Keratinocyte (primary cell): ENCODE measurements around the gene PAX8. TPM values are rescaled to one million over a fixed set of nuclear protein-coding genes. Genes with fewer than 3 reads are reported as not detected.

Experiments used
- DNase-seq: peaks from one replicate; pipeline ENCODE4 v3.0.0-alpha.2; 2011; ENCODE audit warnings: low read depth, missing footprints, low spot score
- FAIRE-seq: peaks from 2 replicates; lab custom pipeline; 2011; peaks lifted over from hg19 to GRCh38; lab: Jason Lieb, UNC
- H2AFZ ChIP-seq: 2 replicates; pipeline ENCODE4 v1.6.0; 2012; ENCODE audit warnings: low read length, control low read depth, inconsistent platforms; ENCODE audit not compliant: control insufficient read depth
- H3K27ac ChIP-seq: 2 replicates; pipeline ENCODE4 v1.5.1; 2011; ENCODE audit warnings: low read length; ENCODE audit not compliant: control insufficient read depth, insufficient read depth
- H3K27me3 ChIP-seq: 3 replicates; pipeline ENCODE4 v1.6.0; 2011; ENCODE audit warnings: low read length; ENCODE audit not compliant: control insufficient read depth, insufficient read depth; ENCODE audit errors: extremely low read depth
- H3K36me3 ChIP-seq, 2 experiments: 2 replicates in 1 of 2; 3 replicates in 1 of 2; pipeline ENCODE4 v1.5.1; 2011; ENCODE audit warnings: low read length in 2 of 2, mild to moderate bottlenecking in 1 of 2; ENCODE audit not compliant: control insufficient read depth in 2 of 2, insufficient read depth in 2 of 2; ENCODE audit errors: extremely low read depth in 1 of 2
- H3K4me1 ChIP-seq: 3 replicates; pipeline ENCODE4 v1.5.1; 2011; ENCODE audit warnings: low read length; ENCODE audit not compliant: control insufficient read depth, insufficient read depth; ENCODE audit errors: extremely low read depth
- H3K4me2 ChIP-seq: 3 replicates; pipeline ENCODE4 v1.6.0; 2011; ENCODE audit warnings: low read depth, low read length; ENCODE audit not compliant: control insufficient read depth, insufficient read depth; ENCODE audit errors: extremely low read depth
- H3K4me3 ChIP-seq, 3 experiments: fragments of 200-600 bp in 1 of 3; sonication (generic) in 1 of 3; 2 replicates in 2 of 3; 3 replicates in 1 of 3; pipeline ENCODE4 v1.5.1; 2011 to 2016; ENCODE audit warnings: low read length in 3 of 3, mild to moderate bottlenecking in 3 of 3, control low read depth in 2 of 3, inconsistent platforms in 1 of 3, low read depth in 1 of 3, mixed read lengths in 1 of 3, mixed run types in 1 of 3, moderate library complexity in 1 of 3; ENCODE audit not compliant: control insufficient read depth in 2 of 3, insufficient read depth in 2 of 3; ENCODE audit errors: extremely low read depth in 1 of 3
- H3K79me2 ChIP-seq: 2 replicates; pipeline ENCODE4 v1.6.0; 2012; ENCODE audit warnings: low read length; ENCODE audit not compliant: control insufficient read depth, insufficient read depth
- H3K9ac ChIP-seq: 3 replicates; pipeline ENCODE4 v1.6.0; 2011; ENCODE audit warnings: low read length; ENCODE audit not compliant: control insufficient read depth, insufficient read depth; ENCODE audit errors: extremely low read depth
- H3K9me1 ChIP-seq: 3 replicates; pipeline ENCODE4 v1.6.0; 2011; ENCODE audit warnings: low read length; ENCODE audit not compliant: control insufficient read depth, insufficient read depth; ENCODE audit errors: extremely low read depth
- H3K9me3 ChIP-seq: 2 replicates; pipeline ENCODE4 v1.5.1; 2012; ENCODE audit warnings: low read depth, low read length; ENCODE audit not compliant: control insufficient read depth
- H4K20me1 ChIP-seq: 3 replicates; pipeline ENCODE4 v1.6.0; 2011; ENCODE audit warnings: low read length; ENCODE audit not compliant: control insufficient read depth, insufficient read depth; ENCODE audit errors: extremely low read depth
- CTCF ChIP-seq, 3 experiments: IDR thresholded peaks in 1 of 3; conservative IDR thresholded peaks in 1 of 3; optimal IDR thresholded peaks in 1 of 3; 2 replicates in 2 of 3; 3 replicates in 1 of 3; pipeline versions ENCODE3 to v1.5.1; 2011; ENCODE audit warnings: low read length in 3 of 3, mild to moderate bottlenecking in 3 of 3, moderate library complexity in 2 of 3, control low read depth in 1 of 3, inconsistent platforms in 1 of 3; ENCODE audit not compliant: insufficient read depth in 2 of 3; ENCODE audit errors: extremely low read depth in 1 of 3
- EZH2 ChIP-seq: IDR thresholded peaks from one replicate; pipeline ENCODE4 v1.6.1; 2012; ENCODE audit warnings: inconsistent platforms, mild to moderate bottlenecking, low read length, moderate library complexity
- dilution Hi-C: fragments of 300-500 bp; cut with MboI; formaldehyde crosslinking; loops from one replicate; pipeline ENCODE4 v1.7.0; 2020; ENCODE audit warnings: low sequenced_read_pairs; ENCODE audit not compliant: extremely low pct_ligation_motif_present
- polyA plus RNA-seq, 5 experiments: library from polyadenylated mRNA; depleted of rRNA in 3 of 5; stranded (reverse) in 3 of 5; stranded (forward) in 1 of 5; unstranded in 1 of 5; fragments of >200 nt; gene quantifications; 1 replicate in 1 of 5; 2 replicates in 3 of 5; 3 replicates in 1 of 5; pipeline versions ENCODE4 v1.2.1 to v1.2.3, GENCODE V29; 2011 to 2012; ENCODE audit warnings: missing spikeins in 2 of 5, low read depth in 1 of 5, low replicate concordance in 1 of 5

PAX8 gene
- polyA plus RNA-seq, 1 donor (not counting 4 experiments of a cell fraction or from before 2014, with no cell fraction given) = 3.4 TPM

DNA sequence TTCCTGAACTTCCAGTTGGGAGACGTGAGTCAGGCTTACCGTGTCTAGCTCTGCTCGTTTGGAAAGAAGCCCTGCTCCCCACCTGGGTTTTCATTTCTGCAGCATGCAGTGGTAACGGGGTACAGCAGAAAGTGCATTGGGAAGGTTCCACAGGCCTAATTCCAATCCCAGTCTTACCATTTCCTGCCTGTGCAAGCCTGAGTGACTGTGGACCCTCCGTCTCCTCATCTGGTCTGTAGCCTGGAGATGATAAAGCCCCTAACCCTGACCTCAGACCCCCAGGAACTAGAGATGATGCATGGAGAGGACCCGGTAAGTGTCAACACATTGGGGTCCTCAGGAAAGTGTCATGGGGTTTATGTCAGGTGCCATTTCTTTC lies 110.8 kb downstream of the PAX8 start:
- H3K36me3 ChIP-seq = peaks cover 11 to 21% of the 10 kb centered on the region in 2 experiments
- H3K27me3 ChIP-seq = no peaks in the 10 kb centered on the region
- H3K79me2 ChIP-seq = peaks cover 31% of the 10 kb centered on the region
- peaks cover 13% of the 10 kb centered on the region for H3K4me1 ChIP-seq
- no peak overlapping the region for H2AFZ ChIP-seq
- H3K9me3 ChIP-seq = no peaks in the 10 kb centered on the region
- peaks cover 6% of the 10 kb centered on the region for H3K9me1 ChIP-seq
- FAIRE-seq (no peak), DNase-seq (no peak)
- no peak overlapping the region for H3K4me2 ChIP-seq
- no peak for TF ChIP-seq EZH2
- no peak for TF ChIP-seq CTCF (optimal IDR thresholded peaks at IDR 0.05 in 1 of 3, IDR thresholded peaks at IDR 0.05 in 1 of 3, conservative IDR thresholded peaks at IDR 0.05 in 1 of 3; ENCODE audit: extremely low read depth in 1 of 3, insufficient read depth in 2 of 3, low read length in 3 of 3)
- no peak overlapping the region for H3K4me3 ChIP-seq
- peaks cover 7% of the 10 kb centered on the region for H4K20me1 ChIP-seq
- dilution Hi-C loops = no loop called here
- no peak overlapping the region for H3K27ac ChIP-seq
- no peak overlapping the region for H3K9ac ChIP-seq

GRCh38 chr2:113167115-113167932 lies 111.4 kb downstream of the PAX8 start:
- Histone ChIP-seq H3K9ac (no peak overlapping the region), H3K4me1 (peaks cover 13% of the 10 kb centered on the region), H4K20me1 (peaks cover 7% of the 10 kb centered on the region), H3K9me1 (peaks cover 6% of the 10 kb centered on the region), H3K27ac (no peak overlapping the region), H3K36me3 (peaks cover 11 to 21% of the 10 kb centered on the region in 2 experiments), H3K27me3 (no peaks in the 10 kb centered on the region), H3K9me3 (no peaks in the 10 kb centered on the region), H3K4me3 (no peak overlapping the region), H3K79me2 (peaks cover 36% of the 10 kb centered on the region), H3K4me2 (no peak overlapping the region), H2AFZ (no peak overlapping the region)
- dilution Hi-C loops = no loop called here
- TF ChIP-seq EZH2 = no peak
- TF ChIP-seq CTCF (optimal IDR thresholded peaks at IDR 0.05 in 1 of 3, IDR thresholded peaks at IDR 0.05 in 1 of 3, conservative IDR thresholded peaks at IDR 0.05 in 1 of 3; ENCODE audit: extremely low read depth in 1 of 3, insufficient read depth in 2 of 3, low read length in 3 of 3) = no peak
- DNase-seq = no peak
- FAIRE-seq = no peak
